ENCODE data around the gene AFF1. TPM values are rescaled to one million over a fixed set of nuclear protein-coding genes. Genes with fewer than 3 reads are reported as not detected.

Gene AFF1
- total RNA-seq, 6 experiments from 2014 or later = 23.8 to 39.6 (median 34.9) TPM

GRCh38 chr4:87101543-87102199 is 166.9 kb downstream of the AFF1 start:
- Histone ChIP-seq H3K4me3 (no peak overlapping the region), H3K9me3 (no peaks in the 10 kb centered on the region), H3K27ac (no peak overlapping the region), H3K36me3 (peaks cover 0 to 10% (median 1%) of the 10 kb centered on the region in 4 donors), H3K4me1 (peaks cover 0 to 26% (median 0%) of the 10 kb centered on the region in 4 donors), H3K27me3 (no peaks in the 10 kb centered on the region)
- ATAC-seq (no peak), DNase-seq (no peak)
- TF ChIP-seq CTCF (IDR thresholded peaks at IDR 0.05) (no peak), POLR2A (IDR thresholded peaks at IDR 0.05) (no peak)
- intact Hi-C loops (cut with DNase I) = no loop called here
- 89% methylated on average over 7 of the region's 7 CpGs for WGBS (ENCODE audit: insufficient coverage, low coverage, low lambda C conversion rate, missing lambda C conversion rate)

GRCh38 chr4:87103086-87103485 is 168.3 kb downstream of the AFF1 start:
- H3K4me3 ChIP-seq = no peak overlapping the region
- no peak for TF ChIP-seq POLR2A (IDR thresholded peaks at IDR 0.05)
- no peak for TF ChIP-seq CTCF (IDR thresholded peaks at IDR 0.05)
- intact Hi-C loops (cut with DNase I) = no loop called here
- 90% methylated on average over 1 of the region's 1 CpG for WGBS (ENCODE audit: insufficient coverage, low coverage, low lambda C conversion rate, missing lambda C conversion rate)
- H3K9me3 ChIP-seq = no peaks in the 10 kb centered on the region
- ATAC-seq (no peak), DNase-seq (no peak)
- peak overlapping the region in 2 of 3 donors; percentile 20 for H3K27ac ChIP-seq
- peaks cover 0 to 23% (median 0%) of the 10 kb centered on the region in 4 donors for H3K4me1 ChIP-seq
- H3K36me3 ChIP-seq = peaks cover 0 to 24% (median 1%) of the 10 kb centered on the region in 4 donors
- no peaks in the 10 kb centered on the region for H3K27me3 ChIP-seq

- H3K4me1 ChIP-seq = peaks cover 0 to 20% (median 0%) of the 10 kb centered on the region in 4 donors
- no peak overlapping the region for H3K4me3 ChIP-seq
- peaks cover 0 to 30% (median 1%) of the 10 kb centered on the region in 4 donors for H3K36me3 ChIP-seq
- TF ChIP-seq POLR2A (IDR thresholded peaks at IDR 0.05) (no peak), CTCF (IDR thresholded peaks at IDR 0.05) (no peak)
- ATAC-seq = peak in 1 of 4 donors; percentile 44
- no peaks in the 10 kb centered on the region for H3K9me3 ChIP-seq
- DNase-seq = no peak
- intact Hi-C loops (cut with DNase I) = no loop called here
- H3K27ac ChIP-seq = peak overlapping the region in 2 of 3 donors; percentile 19 to 20
- WGBS (ENCODE audit: insufficient coverage, low coverage, low lambda C conversion rate, missing lambda C conversion rate) = 75% methylated on average over 2 of the region's 2 CpGs
- no peaks in the 10 kb centered on the region for H3K27me3 ChIP-seq
Measured at GRCh38 chr4:87103691-87104187, 168.9 kb downstream of the AFF1 start.

GRCh38 chr4:87105101-87105845 is 170.5 kb downstream of the AFF1 start:
- DNase-seq = no peak
- H3K36me3 ChIP-seq = peaks cover 0 to 37% (median 0%) of the 10 kb centered on the region in 4 donors
- peak; percentile 63 to 83 (median 79) for ATAC-seq
- TF ChIP-seq CTCF (IDR thresholded peaks at IDR 0.05) (no peak), POLR2A (IDR thresholded peaks at IDR 0.05) (no peak)
- H3K9me3 ChIP-seq = no peaks in the 10 kb centered on the region
- no peak overlapping the region for H3K4me3 ChIP-seq
- peaks cover 0 to 20% (median 0%) of the 10 kb centered on the region in 4 donors for H3K4me1 ChIP-seq
- no peaks in the 10 kb centered on the region for H3K27me3 ChIP-seq
- no peak overlapping the region for H3K27ac ChIP-seq
- intact Hi-C loops (cut with DNase I) = no loop called here
- WGBS (ENCODE audit: insufficient coverage, low coverage, low lambda C conversion rate, missing lambda C conversion rate) = 36% methylated on average over 5 of the region's 5 CpGs
